Thymus (tissue), 11 donors: ENCODE measurements around the gene CYP1A2. TPM values are rescaled to one million over a fixed set of nuclear protein-coding genes. Genes with fewer than 3 reads are reported as not detected.

Experiments used
- DNase-seq, 9 donors: peaks; one replicate each; pipeline ENCODE4 v3.0.0-alpha.2; 2013; ENCODE audit warnings: low spot score in 9 of 9, low read depth in 6 of 9, missing footprints in 1 of 9
- H3K27ac ChIP-seq, 2 donors: one replicate each; pipeline ENCODE4 v1.5.1; 2013; ENCODE audit warnings: control low read depth in 1 of 2, low read depth in 1 of 2, low read length in 1 of 2, mild to moderate bottlenecking in 1 of 2, moderate library complexity in 1 of 2
- H3K27me3 ChIP-seq, 2 donors: one replicate each; pipeline ENCODE4 v1.5.1; 2013; ENCODE audit warnings: low read length in 1 of 2; ENCODE audit not compliant: control insufficient read depth in 2 of 2, insufficient read depth in 1 of 2
- H3K36me3 ChIP-seq, 2 donors: one replicate each; pipeline ENCODE4 v1.5.1; 2013; ENCODE audit warnings: low read length in 1 of 2, mild to moderate bottlenecking in 1 of 2, moderate library complexity in 1 of 2; ENCODE audit not compliant: control insufficient read depth in 2 of 2, insufficient read depth in 2 of 2
- H3K4me1 ChIP-seq, 2 donors: one replicate each; pipeline ENCODE4 v1.5.1; 2013; ENCODE audit warnings: low read length in 2 of 2; ENCODE audit not compliant: control insufficient read depth in 2 of 2, insufficient read depth in 2 of 2
- H3K4me3 ChIP-seq, 2 donors: one replicate each; pipeline ENCODE4 v1.5.1; 2013; ENCODE audit warnings: low read length in 2 of 2, control low read depth in 1 of 2, mild to moderate bottlenecking in 1 of 2
- H3K9me3 ChIP-seq, 2 donors: one replicate each; pipeline ENCODE4 v1.5.1; 2013; ENCODE audit warnings: low read length in 1 of 2, mild to moderate bottlenecking in 1 of 2; ENCODE audit not compliant: control insufficient read depth in 2 of 2, insufficient read depth in 1 of 2
- WGBS: extraction: QIAGEN DNeasy Blood & Tissue Kit; methylation state at CpG from one replicate; pipeline ENCODE4 v1.1.7; 2013; 5-methylcytosine and 5-hydroxymethylcytosine counted together
- polyA plus RNA-seq: library from polyadenylated mRNA; stranded (reverse); fragments of 200-250 nt; gene quantifications from one replicate; pipeline ENCODE4 v1.2.3, GENCODE V29; 2013
- total RNA-seq: library from RNA; stranded (reverse); fragments of 120-200 nt; gene quantifications from one replicate; pipeline ENCODE4 v1.2.4, GENCODE V29; 2013
- donor health status: healthy.

The CYP1A2 gene
- total and polyA plus RNA-seq, 2 donors = 0.05 TPM; not detected in 1

DNA sequence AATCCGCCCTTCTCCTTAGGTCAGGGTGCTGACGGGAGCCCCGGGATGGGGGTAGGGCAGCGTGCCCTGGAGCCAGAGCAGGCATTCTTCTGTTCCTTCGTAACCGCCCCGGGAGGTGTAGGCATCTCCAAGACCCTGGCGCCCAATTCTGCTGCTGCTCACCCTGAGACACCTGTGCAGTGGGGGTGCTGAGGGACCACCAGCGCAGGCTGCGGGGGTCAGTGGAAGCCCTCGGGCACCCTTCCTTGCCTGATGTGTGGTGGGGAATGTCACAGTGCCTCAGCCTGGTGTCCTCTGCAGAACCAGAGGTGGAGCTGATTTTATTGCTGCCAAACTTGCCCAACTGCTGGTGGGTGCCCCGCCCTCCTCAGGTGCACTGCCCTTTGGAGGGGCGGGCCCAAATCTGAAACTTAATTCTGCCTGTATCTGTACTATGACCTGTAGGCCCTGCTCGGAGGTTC lies 40.6 kb downstream of the CYP1A2 start:
- Histone ChIP-seq H3K4me3 (peak overlapping the region; percentile 51 to 98), H3K36me3 (peaks cover 7 to 55% of the 10 kb centered on the region in 2 donors), H3K27ac (peak overlapping the region; percentile 98 to 99), H3K27me3 (no peaks in the 10 kb centered on the region), H3K9me3 (peaks cover 0 to 9% of the 10 kb centered on the region in 2 donors), H3K4me1 (peaks cover 70 to 93% of the 10 kb centered on the region in 2 donors)
- no peak for DNase-seq
- 11% methylated on average over 14 of the region's 14 CpGs for WGBS

DNA sequence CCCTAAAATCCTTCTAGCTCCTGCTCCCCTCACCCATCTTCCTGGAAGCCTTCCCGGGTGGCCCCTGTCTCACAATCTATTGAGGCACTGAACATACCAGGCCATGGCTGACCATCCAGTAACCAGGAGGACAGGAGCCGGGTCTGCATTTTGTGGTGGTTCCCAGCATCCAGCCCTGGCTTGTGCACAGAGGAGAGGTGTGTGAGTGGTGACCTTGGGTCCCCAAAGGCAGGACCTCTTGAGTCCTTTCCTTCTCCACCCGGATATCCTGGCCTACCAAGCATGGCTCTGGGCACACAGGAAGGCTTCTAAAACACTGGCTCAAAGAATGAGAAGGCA lies 41.1 kb downstream of the CYP1A2 start:
- no peaks in the 10 kb centered on the region for H3K27me3 ChIP-seq
- H3K27ac ChIP-seq = peak overlapping the region; percentile 85 to 99
- H3K4me3 ChIP-seq = peak overlapping the region; percentile 51 to 98
- peaks cover 65 to 92% of the 10 kb centered on the region in 2 donors for H3K4me1 ChIP-seq
- no peak for DNase-seq
- 28% methylated on average over 3 of the region's 3 CpGs for WGBS
- peaks cover 9 to 54% of the 10 kb centered on the region in 2 donors for H3K36me3 ChIP-seq
- peaks cover 0 to 9% of the 10 kb centered on the region in 2 donors for H3K9me3 ChIP-seq

DNA sequence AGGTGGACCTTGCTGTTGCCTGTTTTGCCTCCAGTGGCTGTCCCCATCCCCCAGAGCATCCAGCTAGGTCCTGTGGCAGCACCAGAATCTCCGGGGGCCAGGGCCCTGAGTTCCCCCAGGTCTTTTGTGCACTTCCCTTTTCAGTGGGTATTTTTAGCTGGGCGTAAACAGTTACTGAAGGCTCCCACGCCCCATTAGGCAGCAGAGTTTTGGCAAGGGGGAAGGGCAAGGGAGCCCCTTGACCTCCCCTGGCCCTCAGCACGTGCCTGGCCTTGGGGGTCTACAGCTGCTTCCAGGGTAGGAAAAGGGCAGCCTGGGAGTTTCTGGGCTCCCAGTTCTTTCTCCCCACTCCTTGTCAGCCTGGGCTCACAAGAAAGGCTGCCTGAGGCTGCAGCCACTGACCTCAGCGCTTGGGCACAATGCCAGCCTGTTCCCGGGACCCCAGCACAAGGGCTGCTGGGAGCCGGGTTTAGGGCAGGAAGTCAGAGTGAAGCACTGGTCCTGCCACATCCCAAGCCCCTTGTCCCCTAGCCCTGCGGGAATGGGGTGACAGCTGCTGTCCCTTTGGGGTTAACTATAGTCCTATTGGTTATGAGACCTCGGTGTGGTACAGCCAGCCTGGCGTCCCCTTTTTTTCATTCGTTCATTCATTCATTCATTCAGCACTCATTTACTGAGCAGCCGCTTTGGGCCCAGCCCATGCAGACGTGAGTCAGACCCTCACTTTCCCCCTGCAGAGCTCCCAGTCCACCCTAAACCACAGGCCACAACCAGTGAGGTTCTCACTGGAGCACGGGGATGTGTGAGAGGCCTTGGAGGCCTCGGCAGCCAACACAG lies 41.7 kb downstream of the CYP1A2 start:
- 15% methylated on average over 15 of the region's 15 CpGs for WGBS
- DNase-seq = peak in 1 of 9 donors; percentile 38
- H3K4me3 ChIP-seq = peak overlapping the region; percentile 51 to 98

DNA sequence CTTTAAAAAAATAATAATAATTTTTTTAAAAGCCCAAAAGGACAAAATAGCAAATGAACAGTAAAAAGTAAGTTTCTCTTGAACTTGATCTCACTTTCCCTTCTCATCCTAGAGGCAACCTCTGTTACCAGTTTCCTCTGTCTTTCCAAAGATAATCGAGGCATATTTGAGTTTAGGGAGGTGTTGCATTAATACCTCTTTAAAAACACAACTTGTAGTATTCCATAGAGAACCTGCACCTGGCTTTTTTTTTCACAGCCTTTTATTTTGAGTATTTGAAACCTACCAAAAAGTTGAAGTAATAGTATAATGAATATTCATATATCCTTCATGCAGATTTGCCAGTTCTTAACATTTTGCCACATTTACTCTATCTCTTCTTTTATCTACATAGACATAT lies 42.4 kb downstream of the CYP1A2 start:
- DNase-seq = no peak
- H3K36me3 ChIP-seq = peaks cover 7 to 47% of the 10 kb centered on the region in 2 donors
- WGBS = 32% methylated on average over 1 of the region's 1 CpG
- no peak overlapping the region for H3K4me3 ChIP-seq
- H3K27ac ChIP-seq = no peak overlapping the region
- peaks cover 0 to 9% of the 10 kb centered on the region in 2 donors for H3K9me3 ChIP-seq
- peaks cover 52 to 86% of the 10 kb centered on the region in 2 donors for H3K4me1 ChIP-seq
- H3K27me3 ChIP-seq = no peaks in the 10 kb centered on the region

More for the DNA sequence above, 41.7 kb downstream of the CYP1A2 start:
- Histone ChIP-seq H3K4me1 (peaks cover 59 to 91% of the 10 kb centered on the region in 2 donors), H3K27ac (peak overlapping the region; percentile 85 to 99), H3K27me3 (no peaks in the 10 kb centered on the region), H3K9me3 (peaks cover 0 to 9% of the 10 kb centered on the region in 2 donors), H3K36me3 (peaks cover 10 to 50% of the 10 kb centered on the region in 2 donors)

DNA sequence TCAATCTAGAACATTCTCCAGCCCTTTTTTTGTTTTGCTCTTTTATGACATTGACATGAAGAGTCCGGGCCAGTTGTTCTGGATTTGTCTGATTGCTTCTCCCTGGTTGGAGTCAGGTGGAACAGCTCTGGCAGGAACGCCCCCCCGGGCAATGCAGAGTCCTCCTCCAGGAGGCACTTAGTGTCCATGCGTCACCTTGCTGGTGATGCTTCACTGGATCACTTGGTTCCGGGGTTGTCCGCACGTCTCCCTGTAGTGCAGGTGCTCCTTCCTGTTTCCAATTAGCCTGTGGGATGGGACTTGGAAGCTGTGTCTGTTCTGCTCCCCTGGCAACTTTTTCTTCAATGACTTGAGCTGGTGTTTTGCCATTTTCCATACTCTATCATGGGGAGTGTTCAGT lies 43.0 kb downstream of the CYP1A2 start:
- Histone ChIP-seq H3K27me3 (no peaks in the 10 kb centered on the region), H3K36me3 (peaks cover 7 to 40% of the 10 kb centered on the region in 2 donors), H3K4me1 (peaks cover 45 to 80% of the 10 kb centered on the region in 2 donors), H3K4me3 (no peak overlapping the region), H3K27ac (no peak overlapping the region), H3K9me3 (peaks cover 0 to 9% of the 10 kb centered on the region in 2 donors)
- 91% methylated on average over 7 of the region's 7 CpGs for WGBS
- no peak for DNase-seq

DNA sequence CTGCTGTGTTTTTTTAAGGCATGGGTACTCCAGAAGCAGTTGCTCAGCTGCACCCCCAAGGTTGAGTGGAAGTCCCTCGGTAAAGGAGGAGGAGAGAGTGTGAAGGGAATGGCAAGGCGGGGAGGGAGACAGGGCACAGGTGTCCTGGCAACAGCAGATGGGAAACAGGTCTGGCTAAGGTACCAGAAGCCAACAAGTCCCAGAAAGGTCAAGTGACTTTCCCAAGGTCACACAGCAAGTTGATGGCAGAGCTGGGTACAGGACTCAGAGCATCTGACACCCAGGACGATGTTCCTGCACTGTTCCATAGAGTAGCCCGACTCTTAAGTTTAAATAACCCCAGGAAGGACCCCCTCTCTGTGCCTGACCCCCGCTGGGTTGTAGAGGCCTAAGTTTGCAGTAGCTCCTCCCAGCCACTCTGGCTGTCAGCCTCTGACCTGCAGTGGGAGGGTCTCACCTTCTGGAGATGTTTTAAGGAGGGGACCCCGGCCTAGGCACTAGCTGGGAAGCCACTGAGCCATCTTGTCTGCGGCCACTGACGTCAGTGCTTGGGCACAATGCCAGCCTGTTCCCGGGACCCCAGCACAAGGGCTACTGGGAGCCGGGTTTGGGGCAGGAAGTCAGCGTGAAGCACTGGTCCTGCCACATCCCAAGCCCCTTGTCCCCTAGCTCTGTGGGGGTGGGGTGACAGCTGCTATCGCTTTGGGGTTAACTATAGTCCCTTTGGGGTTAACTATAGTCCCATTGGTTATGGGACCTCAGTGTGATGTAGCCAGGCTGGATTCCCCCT lies 43.8 kb downstream of the CYP1A2 start:
- peaks cover 0 to 9% of the 10 kb centered on the region in 2 donors for H3K9me3 ChIP-seq
- H3K4me3 ChIP-seq = no peak overlapping the region
- no peaks in the 10 kb centered on the region for H3K27me3 ChIP-seq
- DNase-seq = no peak
- H3K4me1 ChIP-seq = peaks cover 38 to 73% of the 10 kb centered on the region in 2 donors
- no peak overlapping the region for H3K27ac ChIP-seq
- WGBS = 78% methylated on average over 12 of the region's 12 CpGs
- H3K36me3 ChIP-seq = peaks cover 7 to 35% of the 10 kb centered on the region in 2 donors

DNA sequence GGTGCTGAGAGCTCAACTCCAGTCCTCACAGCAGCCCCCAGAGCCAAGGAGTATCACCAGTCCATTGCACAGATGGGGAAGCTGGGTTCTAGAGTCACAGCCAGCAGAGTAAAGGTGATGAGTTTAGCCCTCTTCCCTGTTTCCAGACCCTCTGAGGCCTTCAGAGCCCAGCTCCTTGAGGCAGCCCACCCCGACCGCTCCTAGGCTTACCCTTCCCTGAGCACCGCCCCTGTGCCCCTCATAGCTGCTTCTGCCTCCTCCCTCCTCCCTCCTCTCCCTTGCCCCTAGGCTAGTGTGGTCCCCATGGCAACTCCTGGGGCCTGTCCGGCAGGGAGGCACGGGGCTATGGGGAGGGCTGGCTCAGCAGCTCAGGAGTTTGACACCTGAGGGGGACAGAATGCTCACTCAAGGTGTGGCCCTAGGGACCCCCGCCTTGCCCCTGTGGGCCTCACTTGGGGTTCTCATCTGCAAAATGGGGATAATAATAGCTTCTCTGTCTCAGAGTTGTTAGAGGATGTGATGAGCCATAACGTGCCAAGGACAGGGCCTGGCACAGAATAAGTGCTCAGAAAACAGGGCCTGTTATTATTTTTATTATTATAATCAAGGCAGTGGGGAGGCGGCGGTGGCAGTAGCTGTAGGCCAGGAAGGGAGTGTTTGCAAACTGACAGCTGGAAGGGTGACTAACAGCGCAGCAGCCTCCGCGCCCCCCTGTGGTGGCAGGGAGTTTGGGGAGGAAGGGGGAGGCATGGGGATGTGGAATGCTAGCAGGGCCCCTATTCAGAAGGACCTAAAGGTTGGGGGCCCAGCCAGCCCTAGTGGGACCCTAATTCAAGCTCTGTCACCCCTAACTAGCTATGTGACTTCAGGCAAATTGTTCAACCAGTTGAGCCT lies 44.7 kb downstream of the CYP1A2 start:
- Histone ChIP-seq H3K36me3 (peaks cover 9 to 35% of the 10 kb centered on the region in 2 donors), H3K27ac (peak overlapping the region in 1 of 2 donors; percentile 67), H3K4me3 (no peak overlapping the region), H3K27me3 (no peaks in the 10 kb centered on the region), H3K4me1 (peaks cover 34 to 73% of the 10 kb centered on the region in 2 donors), H3K9me3 (peaks cover 0 to 5% of the 10 kb centered on the region in 2 donors)
- 82% methylated on average over 12 of the region's 12 CpGs for WGBS
- peak in 1 of 9 donors; percentile 39 for DNase-seq

DNA sequence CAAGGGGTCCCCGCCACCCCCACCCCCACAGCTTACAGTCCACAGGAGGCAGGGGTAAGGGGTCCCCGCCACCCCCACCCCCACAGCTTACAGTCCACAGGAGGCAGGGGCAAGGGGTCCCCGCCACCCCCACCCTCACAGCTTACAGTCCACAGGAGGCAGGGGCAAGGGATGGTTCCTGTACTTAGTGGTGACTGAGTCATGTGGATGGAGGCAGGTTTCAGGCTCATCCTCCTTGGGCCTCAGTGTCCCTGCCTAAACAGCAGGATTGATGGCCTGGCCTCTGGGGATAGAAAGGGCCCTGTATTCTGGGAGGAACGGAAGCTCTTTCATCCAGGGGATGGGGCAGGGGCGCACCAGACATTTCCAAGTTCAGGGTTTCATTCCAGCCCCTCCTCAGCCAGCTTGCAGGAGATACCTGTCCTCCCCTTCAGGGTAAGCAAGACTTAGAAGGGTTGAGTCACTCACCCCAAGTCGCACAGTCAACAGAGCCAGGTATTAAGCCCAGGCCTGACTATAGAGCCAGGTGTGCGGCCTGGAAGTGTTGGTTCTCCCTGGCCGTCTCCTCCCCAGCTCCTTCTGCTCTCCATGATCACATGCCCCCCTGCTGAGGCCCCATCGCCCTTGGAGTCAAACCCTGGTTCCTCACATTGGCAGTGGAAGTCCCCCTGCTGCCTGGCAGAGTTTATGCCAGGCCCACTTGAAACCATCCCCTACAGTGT lies 45.8 kb downstream of the CYP1A2 start:
- Histone ChIP-seq H3K9me3 (peaks cover 0 to 5% of the 10 kb centered on the region in 2 donors), H3K36me3 (peaks cover 19 to 44% of the 10 kb centered on the region in 2 donors), H3K4me3 (no peak overlapping the region), H3K27ac (peak overlapping the region in 1 of 2 donors; percentile 36), H3K27me3 (no peaks in the 10 kb centered on the region), H3K4me1 (peaks cover 23 to 73% of the 10 kb centered on the region in 2 donors)
- WGBS = 96% methylated on average over 7 of the region's 9 CpGs
- no peak for DNase-seq
